GM23338 (cell line): ENCODE data around the gene FAM168A. TPM values are rescaled to one million over a fixed set of nuclear protein-coding genes. Genes with fewer than 3 reads are reported as not detected.

ENCODE experiments used
- CREB1 ChIP-seq: fragments of 250-450 bp; sonication (Bioruptor Pico); IDR thresholded peaks from 2 replicates; pipeline ENCODE4 v1.5.0; 2020; ENCODE audit warnings: low read depth, mild to moderate bottlenecking, moderate library complexity
- EZH2 ChIP-seq: fragments of 200-600 bp; sonication (generic); IDR thresholded peaks from one replicate; pipeline ENCODE4 v1.8.0; 2017; ENCODE audit warnings: antibody characterized with exemption, mild to moderate bottlenecking, low read depth; ENCODE audit not compliant: unreplicated experiment
- EZH2phosphoT487 ChIP-seq: fragments of 200-600 bp; sonication (generic); IDR thresholded peaks from one replicate; pipeline ENCODE4 v1.8.1; 2018; ENCODE audit warnings: antibody characterized with exemption; ENCODE audit not compliant: unreplicated experiment
- JUNB ChIP-seq: IDR thresholded peaks from one replicate; pipeline ENCODE4 v1.6.1; 2016; ENCODE audit warnings: antibody characterized with exemption; ENCODE audit not compliant: unreplicated experiment
- POLR2AphosphoS5 ChIP-seq: IDR thresholded peaks from 2 replicates; pipeline ENCODE4 v1.6.1; 2016; ENCODE audit warnings: antibody characterized with exemption, low read depth
- STAT1 ChIP-seq: IDR thresholded peaks from one replicate; pipeline ENCODE4 v1.6.1; 2016; ENCODE audit warnings: antibody characterized with exemption; ENCODE audit not compliant: unreplicated experiment
- ZNF114 ChIP-seq: fragments of 250-450 bp; sonication (Bioruptor Pico); IDR thresholded peaks from 2 replicates; pipeline ENCODE4 v1.5.0; 2020; ENCODE audit warnings: mild to moderate bottlenecking, moderate library complexity
- ZNF331 ChIP-seq: fragments of 250-450 bp; sonication (Bioruptor Pico); IDR thresholded peaks from 2 replicates; pipeline ENCODE4 v1.5.0; 2020; ENCODE audit warnings: low read depth, mild to moderate bottlenecking, moderate library complexity
- polyA plus RNA-seq: library from polyadenylated mRNA; unstranded; fragments of >200 nt; fragmentation: Nextera tagmentation; extraction: Ambion mirVana; gene quantifications from 2 replicates; pipeline ENCODE4 v1.2.1, GENCODE V29; 2016
- total RNA-seq: library from RNA; depleted of rRNA; stranded (reverse); fragments of >200 nt; shearing (Covaris generic); gene quantifications from 2 replicates; pipeline ENCODE4 v1.2.3, GENCODE V29; 2014
- TF ChIP-seq, protein P1 (sequence below): fragments of 250-450 bp; sonication (Bioruptor Pico); IDR thresholded peaks from 2 replicates; pipeline ENCODE4 v1.5.0; 2020; ENCODE audit warnings: mild to moderate bottlenecking, moderate library complexity
- TF ChIP-seq, protein P2 (sequence below): IDR thresholded peaks from 2 replicates; pipeline ENCODE4 v1.6.1; 2016; ENCODE audit warnings: antibody characterized with exemption
- TF ChIP-seq, protein P3 (sequence below): IDR thresholded peaks from one replicate; pipeline ENCODE4 v1.6.1; 2018; ENCODE audit warnings: antibody characterized with exemption; ENCODE audit not compliant: unreplicated experiment

The FAM168A gene
- total and polyA plus RNA-seq, 2 experiments from 2014 or later = 8.0 to 20.3 TPM

DNA sequence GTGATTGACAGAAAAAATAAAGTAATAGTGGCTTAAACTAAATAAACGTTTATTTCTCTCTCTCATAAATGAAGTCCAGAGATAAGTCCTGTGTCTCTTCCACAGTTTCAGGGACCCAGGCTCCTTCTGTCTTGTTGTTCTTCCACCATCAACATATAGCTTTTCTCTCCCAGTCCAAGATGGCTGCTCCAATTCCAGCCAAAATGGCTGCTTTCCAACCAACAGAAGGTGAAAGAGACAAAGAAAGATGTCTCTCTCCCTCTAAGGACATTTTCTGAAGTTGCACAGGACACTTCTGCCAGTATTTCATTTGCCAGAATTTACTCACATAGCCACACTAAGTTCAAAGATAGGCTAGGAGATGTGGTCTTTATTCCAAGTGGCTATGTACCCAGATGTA is 39.1 kb upstream of the FAM168A start (continued):
- TF ChIP-seq, protein P1, sequence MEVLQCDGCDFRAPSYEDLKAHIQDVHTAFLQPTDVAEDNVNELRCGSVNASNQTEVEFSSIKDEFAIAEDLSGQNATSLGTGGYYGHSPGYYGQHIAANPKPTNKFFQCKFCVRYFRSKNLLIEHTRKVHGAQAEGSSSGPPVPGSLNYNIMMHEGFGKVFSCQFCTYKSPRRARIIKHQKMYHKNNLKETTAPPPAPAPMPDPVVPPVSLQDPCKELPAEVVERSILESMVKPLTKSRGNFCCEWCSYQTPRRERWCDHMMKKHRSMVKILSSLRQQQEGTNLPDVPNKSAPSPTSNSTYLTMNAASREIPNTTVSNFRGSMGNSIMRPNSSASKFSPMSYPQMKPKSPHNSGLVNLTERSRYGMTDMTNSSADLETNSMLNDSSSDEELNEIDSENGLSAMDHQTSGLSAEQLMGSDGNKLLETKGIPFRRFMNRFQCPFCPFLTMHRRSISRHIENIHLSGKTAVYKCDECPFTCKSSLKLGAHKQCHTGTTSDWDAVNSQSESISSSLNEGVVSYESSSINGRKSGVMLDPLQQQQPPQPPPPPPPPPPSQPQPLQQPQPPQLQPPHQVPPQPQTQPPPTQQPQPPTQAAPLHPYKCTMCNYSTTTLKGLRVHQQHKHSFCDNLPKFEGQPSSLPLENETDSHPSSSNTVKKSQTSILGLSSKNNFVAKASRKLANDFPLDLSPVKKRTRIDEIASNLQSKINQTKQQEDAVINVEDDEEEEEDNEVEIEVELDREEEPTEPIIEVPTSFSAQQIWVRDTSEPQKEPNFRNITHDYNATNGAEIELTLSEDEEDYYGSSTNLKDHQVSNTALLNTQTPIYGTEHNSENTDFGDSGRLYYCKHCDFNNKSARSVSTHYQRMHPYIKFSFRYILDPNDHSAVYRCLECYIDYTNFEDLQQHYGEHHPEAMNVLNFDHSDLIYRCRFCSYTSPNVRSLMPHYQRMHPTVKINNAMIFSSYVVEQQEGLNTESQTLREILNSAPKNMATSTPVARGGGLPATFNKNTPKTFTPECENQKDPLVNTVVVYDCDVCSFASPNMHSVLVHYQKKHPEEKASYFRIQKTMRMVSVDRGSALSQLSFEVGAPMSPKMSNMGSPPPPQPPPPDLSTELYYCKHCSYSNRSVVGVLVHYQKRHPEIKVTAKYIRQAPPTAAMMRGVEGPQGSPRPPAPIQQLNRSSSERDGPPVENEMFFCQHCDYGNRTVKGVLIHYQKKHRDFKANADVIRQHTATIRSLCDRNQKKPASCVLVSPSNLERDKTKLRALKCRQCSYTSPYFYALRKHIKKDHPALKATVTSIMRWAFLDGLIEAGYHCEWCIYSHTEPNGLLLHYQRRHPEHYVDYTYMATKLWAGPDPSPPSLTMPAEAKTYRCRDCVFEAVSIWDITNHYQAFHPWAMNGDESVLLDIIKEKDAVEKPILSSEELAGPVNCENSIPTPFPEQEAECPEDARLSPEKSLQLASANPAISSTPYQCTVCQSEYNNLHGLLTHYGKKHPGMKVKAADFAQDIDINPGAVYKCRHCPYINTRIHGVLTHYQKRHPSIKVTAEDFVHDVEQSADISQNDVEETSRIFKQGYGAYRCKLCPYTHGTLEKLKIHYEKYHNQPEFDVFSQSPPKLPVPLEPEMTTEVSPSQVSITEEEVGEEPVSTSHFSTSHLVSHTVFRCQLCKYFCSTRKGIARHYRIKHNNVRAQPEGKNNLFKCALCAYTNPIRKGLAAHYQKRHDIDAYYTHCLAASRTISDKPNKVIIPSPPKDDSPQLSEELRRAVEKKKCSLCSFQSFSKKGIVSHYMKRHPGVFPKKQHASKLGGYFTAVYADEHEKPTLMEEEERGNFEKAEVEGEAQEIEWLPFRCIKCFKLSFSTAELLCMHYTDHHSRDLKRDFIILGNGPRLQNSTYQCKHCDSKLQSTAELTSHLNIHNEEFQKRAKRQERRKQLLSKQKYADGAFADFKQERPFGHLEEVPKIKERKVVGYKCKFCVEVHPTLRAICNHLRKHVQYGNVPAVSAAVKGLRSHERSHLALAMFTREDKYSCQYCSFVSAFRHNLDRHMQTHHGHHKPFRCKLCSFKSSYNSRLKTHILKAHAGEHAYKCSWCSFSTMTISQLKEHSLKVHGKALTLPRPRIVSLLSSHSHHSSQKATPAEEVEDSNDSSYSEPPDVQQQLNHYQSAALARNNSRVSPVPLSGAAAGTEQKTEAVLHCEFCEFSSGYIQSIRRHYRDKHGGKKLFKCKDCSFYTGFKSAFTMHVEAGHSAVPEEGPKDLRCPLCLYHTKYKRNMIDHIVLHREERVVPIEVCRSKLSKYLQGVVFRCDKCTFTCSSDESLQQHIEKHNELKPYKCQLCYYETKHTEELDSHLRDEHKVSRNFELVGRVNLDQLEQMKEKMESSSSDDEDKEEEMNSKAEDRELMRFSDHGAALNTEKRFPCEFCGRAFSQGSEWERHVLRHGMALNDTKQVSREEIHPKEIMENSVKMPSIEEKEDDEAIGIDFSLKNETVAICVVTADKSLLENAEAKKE (CRISPR knock-in tag) = no peak
- TF ChIP-seq ZNF114 (CRISPR knock-in tag) = no peak
- no peak for TF ChIP-seq STAT1
- no peak for TF ChIP-seq ZNF331 (CRISPR knock-in tag)
- no peak for TF ChIP-seq CREB1
- TF ChIP-seq, protein P2, sequence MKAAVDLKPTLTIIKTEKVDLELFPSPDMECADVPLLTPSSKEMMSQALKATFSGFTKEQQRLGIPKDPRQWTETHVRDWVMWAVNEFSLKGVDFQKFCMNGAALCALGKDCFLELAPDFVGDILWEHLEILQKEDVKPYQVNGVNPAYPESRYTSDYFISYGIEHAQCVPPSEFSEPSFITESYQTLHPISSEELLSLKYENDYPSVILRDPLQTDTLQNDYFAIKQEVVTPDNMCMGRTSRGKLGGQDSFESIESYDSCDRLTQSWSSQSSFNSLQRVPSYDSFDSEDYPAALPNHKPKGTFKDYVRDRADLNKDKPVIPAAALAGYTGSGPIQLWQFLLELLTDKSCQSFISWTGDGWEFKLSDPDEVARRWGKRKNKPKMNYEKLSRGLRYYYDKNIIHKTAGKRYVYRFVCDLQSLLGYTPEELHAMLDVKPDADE = no peak
- no peak for TF ChIP-seq POLR2AphosphoS5
- TF ChIP-seq EZH2 = no peak
- TF ChIP-seq EZH2phosphoT487 = no peak
- no peak for TF ChIP-seq JUNB
- TF ChIP-seq, protein P3, sequence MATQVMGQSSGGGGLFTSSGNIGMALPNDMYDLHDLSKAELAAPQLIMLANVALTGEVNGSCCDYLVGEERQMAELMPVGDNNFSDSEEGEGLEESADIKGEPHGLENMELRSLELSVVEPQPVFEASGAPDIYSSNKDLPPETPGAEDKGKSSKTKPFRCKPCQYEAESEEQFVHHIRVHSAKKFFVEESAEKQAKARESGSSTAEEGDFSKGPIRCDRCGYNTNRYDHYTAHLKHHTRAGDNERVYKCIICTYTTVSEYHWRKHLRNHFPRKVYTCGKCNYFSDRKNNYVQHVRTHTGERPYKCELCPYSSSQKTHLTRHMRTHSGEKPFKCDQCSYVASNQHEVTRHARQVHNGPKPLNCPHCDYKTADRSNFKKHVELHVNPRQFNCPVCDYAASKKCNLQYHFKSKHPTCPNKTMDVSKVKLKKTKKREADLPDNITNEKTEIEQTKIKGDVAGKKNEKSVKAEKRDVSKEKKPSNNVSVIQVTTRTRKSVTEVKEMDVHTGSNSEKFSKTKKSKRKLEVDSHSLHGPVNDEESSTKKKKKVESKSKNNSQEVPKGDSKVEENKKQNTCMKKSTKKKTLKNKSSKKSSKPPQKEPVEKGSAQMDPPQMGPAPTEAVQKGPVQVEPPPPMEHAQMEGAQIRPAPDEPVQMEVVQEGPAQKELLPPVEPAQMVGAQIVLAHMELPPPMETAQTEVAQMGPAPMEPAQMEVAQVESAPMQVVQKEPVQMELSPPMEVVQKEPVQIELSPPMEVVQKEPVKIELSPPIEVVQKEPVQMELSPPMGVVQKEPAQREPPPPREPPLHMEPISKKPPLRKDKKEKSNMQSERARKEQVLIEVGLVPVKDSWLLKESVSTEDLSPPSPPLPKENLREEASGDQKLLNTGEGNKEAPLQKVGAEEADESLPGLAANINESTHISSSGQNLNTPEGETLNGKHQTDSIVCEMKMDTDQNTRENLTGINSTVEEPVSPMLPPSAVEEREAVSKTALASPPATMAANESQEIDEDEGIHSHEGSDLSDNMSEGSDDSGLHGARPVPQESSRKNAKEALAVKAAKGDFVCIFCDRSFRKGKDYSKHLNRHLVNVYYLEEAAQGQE = no peak
